HG03521 (cell line): ENCODE results near the gene R3HCC1L.

ENCODE experiments used
- ATAC-seq: cut with Tn5 transposase; IDR thresholded peaks from one replicate; pipeline ENCODE4 v1.9.1; 2021; ENCODE audit warnings: mild to moderate bottlenecking, moderate library complexity; ENCODE audit not compliant: unreplicated experiment

R3HCC1L gene

GRCh38 chr10:98272245-98272644 is 137.8 kb downstream of the R3HCC1L start:
- no peak for ATAC-seq

GRCh38 chr10:98272656-98273055 is 138.2 kb downstream of the R3HCC1L start:
- ATAC-seq: no peak

- no peak for ATAC-seq
Observed at GRCh38 chr10:98273057-98273850, 138.8 kb downstream of the R3HCC1L start.

- no peak for ATAC-seq
Observed at GRCh38 chr10:98274562-98274961, 140.1 kb downstream of the R3HCC1L start.

GRCh38 chr10:98276311-98276710 is 141.9 kb downstream of the R3HCC1L start:
- ATAC-seq: no peak

DNA sequence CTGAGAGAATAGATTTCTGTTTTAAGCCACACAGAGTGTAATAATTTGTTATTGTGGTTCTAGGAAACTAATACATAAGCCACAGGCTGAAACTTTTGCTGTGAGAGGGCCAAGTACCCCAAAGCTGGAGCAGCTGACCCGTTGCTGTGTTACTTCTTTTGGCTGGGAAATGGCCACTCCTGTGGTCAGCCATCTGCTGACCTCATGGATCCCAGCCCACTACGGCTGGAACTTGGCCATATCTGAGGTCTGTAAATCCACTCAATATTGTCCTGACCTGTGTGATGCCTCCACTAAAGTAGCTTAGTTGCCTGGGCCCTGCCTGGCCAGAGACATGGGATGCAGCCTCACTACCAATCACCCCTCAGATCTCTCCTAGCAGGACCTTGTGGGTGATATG is 151.0 kb downstream of the R3HCC1L start:
- no peak for ATAC-seq

DNA sequence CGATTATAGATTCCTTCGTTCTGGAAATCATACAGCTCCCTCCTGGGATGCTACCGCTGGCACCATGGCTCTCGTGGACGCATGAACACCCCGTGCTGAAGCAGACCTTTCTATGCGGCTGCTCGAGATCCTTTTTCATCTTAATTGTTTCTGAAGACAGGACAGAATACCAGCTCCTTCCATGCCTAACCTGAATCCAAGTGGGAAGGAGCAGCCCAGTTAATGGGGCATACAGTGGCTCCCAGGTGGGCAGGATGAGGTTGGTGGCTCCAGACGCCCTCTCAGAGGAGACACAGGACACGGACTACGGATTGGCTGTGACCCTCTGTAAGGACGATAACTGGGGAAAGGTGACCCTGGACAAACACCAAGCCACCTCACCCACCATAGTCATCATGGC is 152.0 kb downstream of the R3HCC1L start:
- no peak for ATAC-seq

DNA sequence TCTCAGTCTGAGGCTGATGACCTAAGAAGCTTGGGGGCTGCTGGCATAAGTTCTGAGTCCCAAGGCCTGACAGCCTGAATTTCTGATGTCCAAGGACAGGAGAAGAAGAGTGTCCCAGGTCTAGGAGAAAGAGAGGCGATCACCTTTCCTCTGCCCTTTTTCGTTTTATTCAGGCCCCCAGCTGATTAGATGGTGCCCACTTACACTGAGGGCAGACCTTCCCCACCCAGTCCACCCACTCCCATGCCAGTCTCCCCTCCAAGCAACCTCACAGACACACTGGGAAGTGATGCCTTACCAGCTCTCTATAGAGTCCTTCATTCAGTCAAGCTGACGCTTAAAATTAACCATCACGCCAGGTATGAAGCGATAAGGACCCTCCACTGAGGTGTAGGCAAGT is 152.9 kb downstream of the R3HCC1L start:
- ATAC-seq: no peak

- ATAC-seq: no peak
Observed at GRCh38 chr10:98289802-98290209, 155.3 kb downstream of the R3HCC1L start.

DNA sequence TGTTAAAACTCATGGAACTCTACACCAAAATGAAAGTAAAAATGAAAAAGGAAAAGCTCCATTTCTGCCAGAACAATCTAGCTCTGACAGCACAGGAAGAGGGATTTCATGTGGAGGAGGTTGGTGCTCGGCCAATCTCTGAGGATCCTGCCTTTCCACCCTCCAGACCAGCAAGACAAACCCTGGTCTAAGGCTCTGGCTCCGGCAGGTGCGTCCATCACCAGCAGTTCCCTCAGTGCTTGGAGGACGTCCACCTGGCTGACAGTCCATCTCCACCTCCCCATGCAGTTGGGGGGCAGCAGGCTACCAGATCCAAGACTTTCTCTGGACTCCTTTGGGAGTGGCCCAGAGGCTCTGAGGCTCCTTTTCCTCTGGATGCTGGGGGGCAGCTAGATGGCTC is 158.5 kb downstream of the R3HCC1L start:
- no peak for ATAC-seq

- ATAC-seq: no peak
Observed at GRCh38 chr10:98293550-98294269, 159.3 kb downstream of the R3HCC1L start.

DNA sequence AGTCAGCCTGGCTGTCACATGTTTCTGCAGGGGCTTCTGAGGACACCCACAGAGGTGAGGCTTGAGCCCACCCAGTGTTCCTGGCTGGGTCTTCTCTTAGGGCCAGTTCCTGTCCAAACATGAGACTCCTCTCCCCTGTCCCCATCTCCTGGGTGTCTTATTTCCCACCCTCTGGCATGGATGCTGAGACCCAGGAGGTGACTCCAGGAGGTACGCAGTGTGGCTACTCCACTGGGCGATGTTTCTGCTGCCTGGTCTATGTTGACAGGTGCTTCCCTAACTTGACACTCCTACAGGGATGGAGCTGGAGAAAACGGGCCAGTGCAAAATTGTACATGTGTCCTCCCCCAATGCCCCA is 159.8 kb downstream of the R3HCC1L start:
- ATAC-seq: no peak
